ENCODE measurements around the gene NLK.

Gene NLK

DNA sequence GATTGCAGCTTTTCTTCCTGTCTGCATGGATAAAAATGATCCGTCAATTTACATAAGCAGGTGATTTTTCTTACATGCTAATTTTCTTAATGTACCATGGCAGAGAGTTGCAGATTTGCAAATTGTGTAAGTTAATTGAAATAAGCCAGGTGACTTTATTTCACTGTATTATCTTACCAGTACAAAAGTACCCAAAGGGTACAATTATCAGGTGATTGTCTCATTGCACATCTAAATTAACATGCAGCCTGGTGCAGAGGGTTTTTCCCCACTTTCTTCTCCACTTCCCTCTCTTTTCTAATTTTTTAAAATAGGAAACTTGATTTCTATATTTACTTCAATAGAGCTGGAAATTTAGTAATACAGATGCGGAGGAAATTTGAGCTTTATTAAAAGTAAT lies 11.2 kb downstream of the NLK start:
- Histone ChIP-seq H3K27me3 (ENCODE audit: insufficient read depth, low read length, poor library complexity) (no peaks in the 10 kb centered on the region), H3K79me2 (ENCODE audit: insufficient read depth, low read length) (peaks cover 54% of the 10 kb centered on the region), H3K36me3 (ENCODE audit: insufficient read depth, low read length) (no peaks in the 10 kb centered on the region), H3K9me3 (ENCODE audit: insufficient read depth, low read length, severe bottlenecking) (no peaks in the 10 kb centered on the region), H4K20me1 (ENCODE audit: insufficient read depth, low read length) (peaks cover 35% of the 10 kb centered on the region; the same call in 1 of the 2 replicates), H3K4me2 (ENCODE audit: insufficient read depth, low read length) (no peak overlapping the region), H3K9ac (ENCODE audit: low read depth, low read length) (no peak overlapping the region), H2AFZ (ENCODE audit: low read depth, low read length) (no peak overlapping the region), H3K27ac (ENCODE audit: low read length) (no peak overlapping the region), H3K4me1 (ENCODE audit: insufficient read depth, low read length) (no peaks in the 10 kb centered on the region), H3K4me3 (ENCODE audit: low read depth in 1 of 2, low read length in 2 of 2) (no peak overlapping the region)
- no peak for DNase-seq
- ATAC-seq (ENCODE audit: insufficient read depth, low read depth) = no peak
- TF ChIP-seq, protein P1, sequence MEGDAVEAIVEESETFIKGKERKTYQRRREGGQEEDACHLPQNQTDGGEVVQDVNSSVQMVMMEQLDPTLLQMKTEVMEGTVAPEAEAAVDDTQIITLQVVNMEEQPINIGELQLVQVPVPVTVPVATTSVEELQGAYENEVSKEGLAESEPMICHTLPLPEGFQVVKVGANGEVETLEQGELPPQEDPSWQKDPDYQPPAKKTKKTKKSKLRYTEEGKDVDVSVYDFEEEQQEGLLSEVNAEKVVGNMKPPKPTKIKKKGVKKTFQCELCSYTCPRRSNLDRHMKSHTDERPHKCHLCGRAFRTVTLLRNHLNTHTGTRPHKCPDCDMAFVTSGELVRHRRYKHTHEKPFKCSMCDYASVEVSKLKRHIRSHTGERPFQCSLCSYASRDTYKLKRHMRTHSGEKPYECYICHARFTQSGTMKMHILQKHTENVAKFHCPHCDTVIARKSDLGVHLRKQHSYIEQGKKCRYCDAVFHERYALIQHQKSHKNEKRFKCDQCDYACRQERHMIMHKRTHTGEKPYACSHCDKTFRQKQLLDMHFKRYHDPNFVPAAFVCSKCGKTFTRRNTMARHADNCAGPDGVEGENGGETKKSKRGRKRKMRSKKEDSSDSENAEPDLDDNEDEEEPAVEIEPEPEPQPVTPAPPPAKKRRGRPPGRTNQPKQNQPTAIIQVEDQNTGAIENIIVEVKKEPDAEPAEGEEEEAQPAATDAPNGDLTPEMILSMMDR (IDR thresholded peaks at IDR 0.05; ENCODE audit: borderline replicate concordance, extremely low read depth, low read length, poor library complexity, severe bottlenecking) = no peak
- TF ChIP-seq EZH2 (IDR thresholded peaks at IDR 0.05; ENCODE audit: borderline replicate concordance, low read depth, low read length, severe bottlenecking) = no peak

- H3K4me3 ChIP-seq (ENCODE audit: low read depth in 1 of 2, low read length in 2 of 2) = no peak overlapping the region
- no peak overlapping the region for H3K9ac ChIP-seq (ENCODE audit: low read depth, low read length)
- H3K36me3 ChIP-seq (ENCODE audit: insufficient read depth, low read length) = no peaks in the 10 kb centered on the region
- H2AFZ ChIP-seq (ENCODE audit: low read depth, low read length) = no peak overlapping the region
- no peak for DNase-seq
- no peak overlapping the region for H3K27ac ChIP-seq (ENCODE audit: low read length)
- H3K4me1 ChIP-seq (ENCODE audit: insufficient read depth, low read length) = no peaks in the 10 kb centered on the region
- TF ChIP-seq, protein P1 (IDR thresholded peaks at IDR 0.05; ENCODE audit: borderline replicate concordance, extremely low read depth, low read length, poor library complexity, severe bottlenecking) = no peak
- TF ChIP-seq EZH2 (IDR thresholded peaks at IDR 0.05; ENCODE audit: borderline replicate concordance, low read depth, low read length, severe bottlenecking) = no peak
- no peaks in the 10 kb centered on the region for H3K9me3 ChIP-seq (ENCODE audit: insufficient read depth, low read length, severe bottlenecking)
- H4K20me1 ChIP-seq (ENCODE audit: insufficient read depth, low read length) = peaks cover 24% of the 10 kb centered on the region; the same call in 1 of the 2 replicates
- no peak overlapping the region for H3K4me2 ChIP-seq (ENCODE audit: insufficient read depth, low read length)
- no peaks in the 10 kb centered on the region for H3K27me3 ChIP-seq (ENCODE audit: insufficient read depth, low read length, poor library complexity)
- H3K79me2 ChIP-seq (ENCODE audit: insufficient read depth, low read length) = peaks cover 46% of the 10 kb centered on the region
- ATAC-seq (ENCODE audit: insufficient read depth, low read depth) = no peak
Measured at GRCh38 chr17:28055546-28056275, 13.2 kb downstream of the NLK start.

DNA sequence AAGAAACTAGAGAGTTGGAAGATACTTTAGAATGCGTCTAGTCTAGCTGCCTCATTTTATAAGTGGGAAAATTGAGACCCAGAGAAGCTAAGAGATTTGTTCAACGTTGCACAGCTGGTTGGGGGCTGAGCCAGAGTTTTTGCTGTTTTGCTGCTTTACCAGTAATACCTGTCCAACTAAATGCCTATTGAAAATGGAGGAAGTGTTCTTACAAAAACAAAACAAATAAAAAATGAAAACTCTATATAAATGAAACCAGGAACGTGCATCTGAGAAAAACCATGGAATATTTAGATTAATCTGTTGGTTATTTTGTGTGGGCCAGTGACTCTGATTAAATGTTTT lies 13.8 kb downstream of the NLK start:
- Histone ChIP-seq H3K9ac (ENCODE audit: low read depth, low read length) (no peak overlapping the region), H3K36me3 (ENCODE audit: insufficient read depth, low read length) (no peaks in the 10 kb centered on the region), H3K27me3 (ENCODE audit: insufficient read depth, low read length, poor library complexity) (no peaks in the 10 kb centered on the region), H3K79me2 (ENCODE audit: insufficient read depth, low read length) (peaks cover 49% of the 10 kb centered on the region), H3K9me3 (ENCODE audit: insufficient read depth, low read length, severe bottlenecking) (no peaks in the 10 kb centered on the region), H2AFZ (ENCODE audit: low read depth, low read length) (no peak overlapping the region), H3K4me1 (ENCODE audit: insufficient read depth, low read length) (no peaks in the 10 kb centered on the region), H4K20me1 (ENCODE audit: insufficient read depth, low read length) (peaks cover 27% of the 10 kb centered on the region; the same call in 1 of the 2 replicates), H3K27ac (ENCODE audit: low read length) (no peak overlapping the region), H3K4me3 (ENCODE audit: low read depth in 1 of 2, low read length in 2 of 2) (no peak overlapping the region), H3K4me2 (ENCODE audit: insufficient read depth, low read length) (no peak overlapping the region)
- no peak for ATAC-seq (ENCODE audit: insufficient read depth, low read depth)
- TF ChIP-seq, protein P1 (IDR thresholded peaks at IDR 0.05; ENCODE audit: borderline replicate concordance, extremely low read depth, low read length, poor library complexity, severe bottlenecking) = no peak
- TF ChIP-seq EZH2 (IDR thresholded peaks at IDR 0.05; ENCODE audit: borderline replicate concordance, low read depth, low read length, severe bottlenecking) = no peak
- no peak for DNase-seq
